Measurements from ENCODE around the gene TRAF6. TPM values are rescaled to one million over a fixed set of nuclear protein-coding genes. Genes with fewer than 3 reads are reported as not detected.
"Not testable (repeated sequence)": the region's sequence is repeated elsewhere in the genome, so short reads cannot be mapped to it uniquely, and the experiment has no call there.

TRAF6 gene
- polyA plus RNA-seq, 1 of the 3 experiments (the other 2 are of a cell fraction), result 4.3 TPM

- no peaks in the 10 kb centered on the region for H3K9me2 ChIP-seq
- peaks cover 41 to 59% of the 10 kb centered on the region in 2 experiments for H3K36me3 ChIP-seq (replicated peaks in 1 of 2; ENCODE audit: control insufficient read depth in 1 of 2, insufficient read depth in 2 of 2, low read length in 1 of 2)
- H4K20me1 ChIP-seq (ENCODE audit: insufficient read depth), result no peaks in the 10 kb centered on the region
- H3K79me2 ChIP-seq (ENCODE audit: insufficient read depth), result peaks cover 10% of the 10 kb centered on the region; the same call in 1 of the 2 replicates
- peaks cover 3% of the 10 kb centered on the region for H3F3A ChIP-seq (replicated peaks; ENCODE audit: insufficient read depth)
- peaks cover 12 to 25% of the 10 kb centered on the region in 2 experiments; a peak in 3 of 4 replicates for H3K4me1 ChIP-seq (ENCODE audit: control insufficient read depth in 1 of 2, insufficient read depth in 2 of 2, low read depth in 1 of 2, low read length in 1 of 2)
- ChIA-PET POLR2A (no interaction called here), CTCF (interaction anchor here (1.1 to 2.0 kb wide), 3 partner anchors 7 to 193 kb away, joined by 4 to 12 read pairs (median 4); no protein-coding TSS in a partner anchor)
- H3K27ac ChIP-seq (ENCODE audit: low read depth in 2 of 2, low read length in 1 of 2), result no peak overlapping the region; a peak in 1 of 4 replicates
- no peak overlapping the region for H3K4me3 ChIP-seq (ENCODE audit: low read depth in 2 of 2, low read length in 1 of 2)
- H3K27me3 ChIP-seq (ENCODE audit: insufficient read depth), result no peaks in the 10 kb centered on the region
- no peak overlapping the region for H3K4me2 ChIP-seq
- H3K9ac ChIP-seq, result no peak overlapping the region
- DNase-seq, result no peak
- H2AFZ ChIP-seq (ENCODE audit: low read depth), result no peak overlapping the region
- WGBS (ENCODE audit: low lambda C conversion rate), result 82% methylated on average over 6 of the region's 6 CpGs
- no peaks in the 10 kb centered on the region for H3K9me3 ChIP-seq
- no peak for TF ChIP-seq TEAD4 (IDR thresholded peaks at IDR 0.05; ENCODE audit: borderline replicate concordance, insufficient read depth)
- no peak for TF ChIP-seq REST (IDR thresholded peaks at IDR 0.05; ENCODE audit: low read depth, low read length)
- TF ChIP-seq POLR2AphosphoS5 (IDR thresholded peaks at IDR 0.05; ENCODE audit: low read depth, low read length), result no peak
- no peak for TF ChIP-seq USF2 (IDR thresholded peaks at IDR 0.05; ENCODE audit: borderline replicate concordance, low read depth, low read length)
- no peak for TF ChIP-seq JUND (IDR thresholded peaks at IDR 0.05)
- no peak for TF ChIP-seq TCF12 (IDR thresholded peaks at IDR 0.05)
- TF ChIP-seq RXRA (IDR thresholded peaks at IDR 0.05; ENCODE audit: borderline replicate concordance, low read depth), result no peak
- no peak for TF ChIP-seq MAX (IDR thresholded peaks at IDR 0.05; ENCODE audit: low read depth)
- no peak for TF ChIP-seq RAD21 (IDR thresholded peaks at IDR 0.05; ENCODE audit: low read length)
- TF ChIP-seq IRF3 (IDR thresholded peaks at IDR 0.05; ENCODE audit: low read depth, low read length), result no peak
- no peak for TF ChIP-seq USF1 (IDR thresholded peaks at IDR 0.05; ENCODE audit: borderline replicate concordance, low read depth)
- TF ChIP-seq YY1 (IDR thresholded peaks at IDR 0.05; ENCODE audit: low read depth), result no peak
- no peak for TF ChIP-seq NRF1 (IDR thresholded peaks at IDR 0.05; ENCODE audit: low read depth, low read length)
- no peak for TF ChIP-seq EP300 (IDR thresholded peaks at IDR 0.05; ENCODE audit: borderline replicate concordance in 1 of 2, low read depth in 1 of 2, low read length in 1 of 2)
- no peak for TF ChIP-seq NFIC (IDR thresholded peaks at IDR 0.05; ENCODE audit: borderline replicate concordance)
- no peak for TF ChIP-seq TAF1 (IDR thresholded peaks at IDR 0.05; ENCODE audit: borderline replicate concordance, low read depth, low read length)
- TF ChIP-seq ZBTB33 (IDR thresholded peaks at IDR 0.05; ENCODE audit: borderline replicate concordance, low read depth), result no peak
- no peak for TF ChIP-seq RFX5 (IDR thresholded peaks at IDR 0.05; ENCODE audit: low read length)
- TF ChIP-seq RCOR1 (IDR thresholded peaks at IDR 0.05; ENCODE audit: low read length), result no peak
- no peak for TF ChIP-seq MEF2A (IDR thresholded peaks at IDR 0.05; ENCODE audit: borderline replicate concordance, low read depth)
These were observed 24.6 kb downstream of the TRAF6 start for GRCh38 chr11:36485298-36486002.

GRCh38 chr11:36483042-36483441 lies 27.0 kb downstream of the TRAF6 start:
- H3F3A ChIP-seq (replicated peaks; ENCODE audit: insufficient read depth); H3K27ac ChIP-seq (ENCODE audit: low read depth in 2 of 2, low read length in 1 of 2); H3K79me2 ChIP-seq (ENCODE audit: insufficient read depth); H4K20me1 ChIP-seq (ENCODE audit: insufficient read depth); H3K9ac ChIP-seq; DNase-seq; H3K27me3 ChIP-seq (ENCODE audit: insufficient read depth); CTCF ChIA-PET; POLR2A ChIA-PET; H3K9me2 ChIP-seq; H2AFZ ChIP-seq (ENCODE audit: low read depth); H3K4me2 ChIP-seq; H3K9me3 ChIP-seq; H3K4me3 ChIP-seq (ENCODE audit: low read depth in 2 of 2, low read length in 1 of 2): not testable (repeated sequence)
- 100% methylated on average over 3 of the region's 4 CpGs for WGBS (ENCODE audit: low lambda C conversion rate)
- Histone ChIP-seq H3K36me3 (replicated peaks in 1 of 2; ENCODE audit: control insufficient read depth in 1 of 2, insufficient read depth in 2 of 2, low read length in 1 of 2) (peaks cover 24 to 37% of the 10 kb centered on the region in 2 experiments), H3K4me1 (ENCODE audit: control insufficient read depth in 1 of 2, insufficient read depth in 2 of 2, low read depth in 1 of 2, low read length in 1 of 2) (peaks cover 11 to 20% of the 10 kb centered on the region in 2 experiments; a peak in 3 of 4 replicates)

Data from SK-N-SH (cell line).